Hepatocyte (in vitro differentiated cells): ENCODE measurements around the gene ARMC10. TPM values are rescaled to one million over a fixed set of nuclear protein-coding genes. Genes with fewer than 3 reads are reported as not detected.

ENCODE experiments used
- DNase-seq: peaks from one replicate; pipeline ENCODE4 v3.0.0-alpha.2; 2016; ENCODE audit warnings: low spot score
- H2AFZ ChIP-seq: fragments of 200-600 bp; sonication (generic); 2 replicates; pipeline ENCODE4 v1.6.0; 2016; ENCODE audit warnings: antibody characterized with exemption, mild to moderate bottlenecking
- H3K27ac ChIP-seq: fragments of 200-600 bp; sonication (generic); 2 replicates; pipeline ENCODE4 v1.5.1; 2016; ENCODE audit warnings: mild to moderate bottlenecking
- H3K27me3 ChIP-seq: fragments of 200-600 bp; sonication (generic); 2 replicates; pipeline ENCODE4 v1.6.1; 2016
- H3K36me3 ChIP-seq: fragments of 200-600 bp; sonication (generic); replicated peaks from 2 replicates; pipeline ENCODE4 v1.5.1; 2016; ENCODE audit warnings: low read depth; ENCODE audit not compliant: insufficient read depth
- H3K4me1 ChIP-seq: fragments of 200-600 bp; sonication (generic); 2 replicates; pipeline ENCODE4 v1.5.1; 2016; ENCODE audit warnings: mild to moderate bottlenecking, moderate library complexity; ENCODE audit not compliant: insufficient read depth
- H3K4me2 ChIP-seq: fragments of 200-600 bp; sonication (generic); 2 replicates; pipeline ENCODE4 v1.6.0; 2016
- H3K4me3 ChIP-seq: fragments of 200-600 bp; sonication (generic); 2 replicates; pipeline ENCODE4 v1.5.1; 2016; ENCODE audit warnings: mild to moderate bottlenecking
- H3K79me2 ChIP-seq: fragments of 200-600 bp; sonication (generic); 2 replicates; pipeline ENCODE4 v1.6.0; 2017; ENCODE audit warnings: mild to moderate bottlenecking
- H3K9me2 ChIP-seq: fragments of 200-600 bp; sonication (generic); replicated peaks from 2 replicates; pipeline ENCODE4 v1.6.0; 2017; ENCODE audit warnings: mild to moderate bottlenecking; ENCODE audit not compliant: insufficient read depth
- H3K9me3 ChIP-seq: fragments of 200-600 bp; sonication (generic); 2 replicates; pipeline ENCODE4 v1.5.1; 2016; ENCODE audit warnings: low read depth, mild to moderate bottlenecking
- H4K20me1 ChIP-seq: fragments of 200-600 bp; sonication (generic); 2 replicates; pipeline ENCODE4 v1.6.0; 2016; ENCODE audit warnings: mild to moderate bottlenecking; ENCODE audit not compliant: insufficient read depth, poor library complexity, severe bottlenecking
- CTCF ChIP-seq: fragments of 200-600 bp; sonication (generic); IDR thresholded peaks from 2 replicates; pipeline ENCODE4 v1.5.1; 2016; ENCODE audit warnings: antibody characterized with exemption, mild to moderate bottlenecking; ENCODE audit not compliant: poor library complexity
- EZH2 ChIP-seq: fragments of 200-600 bp; sonication (generic); IDR thresholded peaks from 2 replicates; pipeline ENCODE4 v1.6.1; 2016; ENCODE audit warnings: antibody characterized with exemption, mild to moderate bottlenecking, borderline replicate concordance
- EZH2phosphoT487 ChIP-seq: fragments of 200-600 bp; sonication (generic); IDR thresholded peaks from one replicate; pipeline ENCODE4 v1.6.1; 2018; ENCODE audit warnings: antibody characterized with exemption, mild to moderate bottlenecking, low read depth, moderate library complexity; ENCODE audit not compliant: unreplicated experiment, severe bottlenecking
- WGBS: methylation state at CpG from one replicate; pipeline ENCODE4 v1.1.6; 2016; ENCODE audit warnings: low lambda C conversion rate; ENCODE audit errors: missing lambda C conversion rate; 5-methylcytosine and 5-hydroxymethylcytosine counted together
- polyA plus RNA-seq: library from polyadenylated mRNA; unstranded; fragments of >200 nt; fragmentation: Nextera tagmentation; extraction: Ambion mirVana; gene quantifications from 2 replicates; pipeline ENCODE4 v1.2.1, GENCODE V29; 2016
- total RNA-seq: library from RNA; depleted of rRNA; stranded (reverse); fragments of >200 nt; gene quantifications from 2 replicates; pipeline ENCODE4 v1.2.3, GENCODE V29; 2014

ARMC10 gene
- total and polyA plus RNA-seq, 2 experiments from 2014 or later, result 27.2 to 33.5 TPM

DNA sequence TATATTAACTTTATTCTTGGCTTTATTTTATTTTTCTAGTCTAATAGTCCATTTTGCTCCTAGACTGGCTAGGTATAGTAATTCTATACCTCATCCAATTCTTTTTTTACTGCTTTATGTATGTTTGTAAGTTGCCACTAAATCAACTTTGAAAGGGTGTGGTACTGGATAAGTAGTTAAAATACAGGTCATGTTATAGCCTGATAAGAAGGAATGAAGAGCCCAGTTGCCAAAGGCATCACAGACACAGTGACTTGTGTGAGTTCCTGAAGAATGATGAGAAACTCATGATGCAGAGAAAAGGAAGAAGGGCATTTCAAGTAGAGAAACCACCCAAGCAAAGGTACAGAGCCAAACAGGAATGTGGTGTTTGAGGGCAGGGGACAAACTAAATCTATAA is 46.7 kb downstream of the ARMC10 start:
- no peaks in the 10 kb centered on the region for H3K36me3 ChIP-seq
- no peak overlapping the region for H3K27ac ChIP-seq
- no peaks in the 10 kb centered on the region for H3K4me1 ChIP-seq
- H3K9me2 ChIP-seq, result no peaks in the 10 kb centered on the region
- no peak overlapping the region for H3K4me2 ChIP-seq
- H4K20me1 ChIP-seq, result no peaks in the 10 kb centered on the region
- no peak for DNase-seq
- no peak overlapping the region for H3K4me3 ChIP-seq
- peaks cover 2% of the 10 kb centered on the region for H3K79me2 ChIP-seq
- H2AFZ ChIP-seq, result no peak overlapping the region
- TF ChIP-seq EZH2phosphoT487, result no peak
- TF ChIP-seq CTCF, result no peak
- TF ChIP-seq EZH2, result no peak
- no peaks in the 10 kb centered on the region for H3K9me3 ChIP-seq
- H3K27me3 ChIP-seq, result no peaks in the 10 kb centered on the region

DNA sequence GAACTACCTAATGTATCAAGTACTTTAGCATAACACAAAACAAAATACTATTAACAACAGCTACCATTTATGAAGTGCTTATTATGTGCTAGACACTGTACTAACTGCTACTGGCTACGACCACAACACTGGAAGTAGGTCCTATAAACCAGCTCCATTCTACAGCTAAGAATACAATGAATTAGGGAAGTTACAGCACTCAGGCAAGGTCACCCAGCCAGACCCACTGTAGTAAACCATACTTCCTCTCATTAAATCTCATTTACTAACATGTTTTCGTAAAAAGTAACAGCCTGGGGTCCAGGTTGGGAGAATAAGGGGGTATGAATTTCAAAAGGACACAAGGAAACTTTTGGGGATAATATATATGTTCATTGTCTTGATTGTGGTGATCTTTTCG is 48.6 kb downstream of the ARMC10 start:
- peaks cover 6% of the 10 kb centered on the region for H3K79me2 ChIP-seq
- no peaks in the 10 kb centered on the region for H4K20me1 ChIP-seq
- H3K4me3 ChIP-seq, result no peak overlapping the region
- H3K4me1 ChIP-seq, result no peaks in the 10 kb centered on the region
- H3K9me2 ChIP-seq, result no peaks in the 10 kb centered on the region
- H3K9me3 ChIP-seq, result no peaks in the 10 kb centered on the region
- WGBS, result 64% methylated on average over 3 of the region's 3 CpGs
- H3K27me3 ChIP-seq, result no peaks in the 10 kb centered on the region
- H3K27ac ChIP-seq, result no peak overlapping the region
- DNase-seq, result no peak
- TF ChIP-seq EZH2phosphoT487, result no peak
- TF ChIP-seq EZH2, result no peak
- TF ChIP-seq CTCF, result no peak
- H3K4me2 ChIP-seq, result no peak overlapping the region
- no peaks in the 10 kb centered on the region for H3K36me3 ChIP-seq
- H2AFZ ChIP-seq, result no peak overlapping the region

DNA sequence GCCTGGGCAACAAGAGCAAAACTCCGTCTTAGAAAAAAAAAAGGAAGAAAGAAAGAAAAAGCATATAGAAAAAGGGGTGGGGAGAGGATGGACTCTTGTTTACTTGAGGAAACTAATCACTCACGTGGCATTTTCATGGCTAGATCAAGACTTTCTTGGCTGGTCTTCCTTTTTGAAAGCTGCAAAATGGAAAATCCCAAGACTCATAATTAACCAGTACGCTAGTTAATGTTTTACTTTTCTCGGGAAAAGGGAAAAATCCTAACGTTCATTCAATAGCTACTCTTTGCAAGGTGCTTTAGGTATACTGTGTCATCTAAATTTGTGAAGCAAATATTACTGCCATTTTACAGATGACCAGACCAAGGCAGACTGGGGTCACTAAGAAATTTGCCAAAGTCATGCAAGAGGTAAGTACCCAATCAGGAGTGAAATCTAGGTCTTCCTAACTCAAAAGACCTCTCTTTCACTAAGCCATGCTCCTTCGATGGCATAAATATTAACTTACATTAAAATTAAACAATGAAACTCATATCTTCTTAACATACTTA is 49.6 kb downstream of the ARMC10 start:
- WGBS, result 74% methylated on average over 6 of the region's 6 CpGs
- peaks cover 10% of the 10 kb centered on the region for H3K79me2 ChIP-seq
- H4K20me1 ChIP-seq, result no peaks in the 10 kb centered on the region
- H2AFZ ChIP-seq, result no peak overlapping the region
- no peak for DNase-seq
- no peak overlapping the region for H3K4me3 ChIP-seq
- no peaks in the 10 kb centered on the region for H3K36me3 ChIP-seq
- H3K9me3 ChIP-seq, result no peaks in the 10 kb centered on the region
- H3K4me2 ChIP-seq, result peak overlapping the region; percentile 25
- H3K9me2 ChIP-seq, result no peaks in the 10 kb centered on the region
- H3K27me3 ChIP-seq, result no peaks in the 10 kb centered on the region
- H3K4me1 ChIP-seq, result peaks cover 5% of the 10 kb centered on the region
- no peak overlapping the region for H3K27ac ChIP-seq
- TF ChIP-seq EZH2phosphoT487, result no peak
- no peak for TF ChIP-seq CTCF
- no peak for TF ChIP-seq EZH2

DNA sequence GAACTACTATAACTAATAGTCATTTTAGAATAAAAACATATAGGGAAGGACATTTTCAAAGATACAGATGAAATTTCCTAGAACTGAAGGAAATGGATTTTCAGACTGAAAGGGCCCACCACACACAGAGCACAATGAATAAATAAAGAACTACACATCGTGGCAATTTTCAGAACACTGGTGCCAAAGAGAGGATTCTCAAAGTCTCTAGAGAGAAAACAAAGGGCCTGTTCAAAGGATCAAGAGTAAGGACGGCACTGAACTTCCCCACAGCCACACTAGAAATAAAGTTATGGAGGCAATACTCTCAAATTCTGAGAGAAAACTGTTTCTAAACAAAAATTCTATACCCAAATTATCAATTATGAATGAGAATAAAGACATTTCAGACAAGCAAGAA is 52.1 kb downstream of the ARMC10 start:
- no peak overlapping the region for H3K4me2 ChIP-seq
- DNase-seq, result no peak
- no peak overlapping the region for H2AFZ ChIP-seq
- no peaks in the 10 kb centered on the region for H3K9me2 ChIP-seq
- no peak overlapping the region for H3K27ac ChIP-seq
- no peaks in the 10 kb centered on the region for H3K36me3 ChIP-seq
- peaks cover 16% of the 10 kb centered on the region for H3K79me2 ChIP-seq
- no peaks in the 10 kb centered on the region for H3K27me3 ChIP-seq
- H3K4me3 ChIP-seq, result no peak overlapping the region
- peaks cover 15% of the 10 kb centered on the region for H3K4me1 ChIP-seq
- TF ChIP-seq EZH2 (no peak), EZH2phosphoT487 (no peak), CTCF (no peak)
- H3K9me3 ChIP-seq, result no peaks in the 10 kb centered on the region
- 96% methylated on average over 2 of the region's 2 CpGs for WGBS
- no peaks in the 10 kb centered on the region for H4K20me1 ChIP-seq
